ENCODE measurements around the gene BNIP1.

The BNIP1 gene

GRCh38 chr5:173211284-173211683 lies 67.0 kb downstream of the BNIP1 start:
- ATAC-seq = no peak
- TF ChIP-seq TCF4 (CRISPR knock-in tag; IDR thresholded peaks at IDR 0.05; ENCODE audit: borderline replicate concordance) (no peak), ESRRG (CRISPR knock-in tag; IDR thresholded peaks at IDR 0.05) (no peak), ZFP30 (CRISPR knock-in tag; IDR thresholded peaks at IDR 0.05) (no peak), ISL1 (CRISPR knock-in tag; IDR thresholded peaks at IDR 0.05) (no peak)

- no peak for ATAC-seq
- TF ChIP-seq GLIS3 (CRISPR knock-in tag; IDR thresholded peaks at IDR 0.05) (no peak), PPARA (CRISPR knock-in tag; IDR thresholded peaks at IDR 0.05; ENCODE audit: borderline replicate concordance) (no peak), TSHZ2 (CRISPR knock-in tag; IDR thresholded peaks at IDR 0.05) (no peak)
Measured at GRCh38 chr5:173213236-173213933, 69.1 kb downstream of the BNIP1 start.
